K562 (cell line): ENCODE data around the gene PPP1CA. TPM values are rescaled to one million over a fixed set of nuclear protein-coding genes. Genes with fewer than 3 reads are reported as not detected.

Source experiments
- ATAC-seq: fragments of 200-7000 bp; cut with Tn5 transposase; 3 replicates; pipeline ENCODE4 v1.9.1; 2020; ENCODE audit warnings: moderate library complexity
- BruUV-seq: library from RNA; stranded (reverse); fragments of 400-500 nt; replicated peaks from 2 replicates; lab custom pipeline; 2021; lab: Mats Ljungman, UMichigan
- CTCF ChIA-PET: fragments of 300-600 bp; formaldehyde crosslinking; extraction: SDS; loops from one replicate; lab custom pipeline; 2021; ENCODE audit warnings: low intra/inter-chr PET ratio; lab: Yijun Ruan, JAX
- POLR2A ChIA-PET: fragments of 300-600, 350-650 bp; sonication (Branson Sonifier 250); formaldehyde crosslinking; extraction: SDS; loops from one replicate; lab custom pipeline; 2021; ENCODE audit warnings: antibody characterized with exemption, inconsistent platforms; lab: Yijun Ruan, JAX
- DNase-seq, 4 experiments: peaks; one replicate each; pipeline versions ENCODE4 v3.0.0 to v3.0.0-alpha.2; 2011 to 2018; ENCODE audit warnings: low spot score in 3 of 4, mixed read lengths in 3 of 4; ENCODE audit errors: extremely low read depth in 1 of 4
- FAIRE-seq: peaks from 2 replicates; lab custom pipeline; 2011; peaks lifted over from hg19 to GRCh38; lab: Jason Lieb, UNC
- H2AFZ ChIP-seq: 2 replicates; pipeline ENCODE4 v1.6.0; 2011; ENCODE audit warnings: low read depth, low read length, control low read depth, inconsistent platforms
- H3K27ac ChIP-seq: fragments of 200-600 bp; 3 replicates; pipeline ENCODE4 v1.8.0; 2011; ENCODE audit warnings: low read depth, mild to moderate bottlenecking, control low read depth, inconsistent platforms, low read length, moderate library complexity, mixed read lengths; ENCODE audit errors: extremely low read depth
- H3K27me3 ChIP-seq, 2 experiments: fragments of 300-600 bp in 1 of 2; 2 replicates in 1 of 2; 3 replicates in 1 of 2; pipeline versions ENCODE4 v1.6.0 to v1.8.0; 2011; ENCODE audit warnings: inconsistent platforms in 2 of 2, low read length in 2 of 2, mild to moderate bottlenecking in 1 of 2, mixed read lengths in 1 of 2, moderate library complexity in 1 of 2; ENCODE audit not compliant: control insufficient read depth in 2 of 2, insufficient read depth in 2 of 2
- H3K36me3 ChIP-seq: fragments of 300-600 bp; 3 replicates; pipeline ENCODE4 v1.8.0; 2011; ENCODE audit warnings: mild to moderate bottlenecking, low read length, inconsistent platforms; ENCODE audit not compliant: control insufficient read depth, insufficient read depth
- H3K4me1 ChIP-seq, 2 experiments: fragments of 200-600 bp in 1 of 2; replicated peaks in 1 of 2; 2 replicates in 1 of 2; 3 replicates in 1 of 2; pipeline versions ENCODE4 v1.5.1 to v1.8.0; 2011; ENCODE audit warnings: inconsistent platforms in 2 of 2, low read length in 2 of 2, mild to moderate bottlenecking in 1 of 2, mixed read lengths in 1 of 2, moderate library complexity in 1 of 2; ENCODE audit not compliant: control insufficient read depth in 2 of 2, insufficient read depth in 2 of 2
- H3K4me2 ChIP-seq: 2 replicates; pipeline ENCODE4 v1.6.1; 2011; ENCODE audit warnings: low read length, control low read depth, inconsistent platforms, mixed read lengths; ENCODE audit not compliant: insufficient read depth
- H3K4me3 ChIP-seq: fragments of 200-600 bp; sonication (generic), shearing (Covaris generic); 2 replicates; pipeline ENCODE4 v1.5.1; 2016; ENCODE audit warnings: control low read depth, inconsistent platforms
- H3K79me2 ChIP-seq: fragments of 200-600 bp; 3 replicates; pipeline ENCODE4 v1.8.0; 2011; ENCODE audit warnings: low read length, inconsistent platforms; ENCODE audit not compliant: control insufficient read depth, insufficient read depth
- H3K9ac ChIP-seq, 2 experiments: 2 replicates each; pipeline versions ENCODE4 v1.6.0 to v1.6.1; 2011; ENCODE audit warnings: low read depth in 2 of 2, low read length in 2 of 2, control low read depth in 1 of 2, inconsistent platforms in 1 of 2, mild to moderate bottlenecking in 1 of 2, mixed read lengths in 1 of 2; ENCODE audit not compliant: insufficient read depth in 1 of 2
- H3K9me1 ChIP-seq: one replicate; pipeline ENCODE4 v1.6.0; 2011; ENCODE audit warnings: inconsistent platforms, mild to moderate bottlenecking, low read length, moderate library complexity; ENCODE audit not compliant: control insufficient read depth, insufficient read depth
- H3K9me3 ChIP-seq: replicated peaks from 2 replicates; pipeline ENCODE4 v1.5.1; 2011; ENCODE audit warnings: low read depth, low read length, inconsistent platforms; ENCODE audit not compliant: control insufficient read depth, insufficient read depth
- H4K20me1 ChIP-seq: replicated peaks from 2 replicates; pipeline ENCODE4 v1.6.1; 2011; ENCODE audit warnings: low read length, inconsistent platforms, mixed read lengths; ENCODE audit not compliant: control insufficient read depth, insufficient read depth
- ELF2 ChIP-seq: fragments of 250-450 bp; sonication (Bioruptor Pico); IDR thresholded peaks from 2 replicates; pipeline ENCODE4 v1.5.0; 2021; ENCODE audit warnings: mild to moderate bottlenecking
- GATAD2B ChIP-seq: fragments of 450-650 bp; IDR thresholded peaks from 2 replicates; pipeline ENCODE4 v1.6.1; 2017; ENCODE audit warnings: mild to moderate bottlenecking, borderline replicate concordance
- POLR2A ChIP-seq: fragments of 450-650 bp; conservative IDR thresholded peaks from 2 replicates; pipeline ENCODE4 v1.6.1; 2016
- POLR2AphosphoS5 ChIP-seq: IDR thresholded peaks from 2 replicates; pipeline ENCODE4 v1.6.1; 2011; ENCODE audit warnings: mild to moderate bottlenecking, low read depth, low read length, moderate library complexity; ENCODE audit not compliant: control insufficient read depth, insufficient read depth
- POLR2G ChIP-seq: fragments of 200-400 bp; formaldehyde crosslinking; IDR thresholded peaks from 2 replicates; pipeline ENCODE4 v1.6.1; 2017; ENCODE audit warnings: low read depth, mild to moderate bottlenecking, antibody characterized with exemption, low read length, moderate library complexity
- ZBTB33 ChIP-seq: sonication (generic); formaldehyde crosslinking; IDR thresholded peaks from 2 replicates; pipeline ENCODE4 v1.8.1; 2023; ENCODE audit warnings: mild to moderate bottlenecking, missing genetic modification reagents
- WGBS: fragments of 100-300 bp; shearing (Covaris generic); methylation state at CpG from one replicate; pipeline ENCODE4 v1.1.6; 2016; ENCODE audit warnings: low coverage, mixed read lengths; ENCODE audit not compliant: insufficient coverage; ENCODE audit errors: missing lambda C conversion rate; 5-methylcytosine and 5-hydroxymethylcytosine counted together
- in situ Hi-C: fragments of 300-500 bp; cut with MboI; formaldehyde crosslinking; loops from 4 replicates; pipeline ENCODE4 v1.15.0; 2018; ENCODE audit warnings: inconsistent platforms, mixed read lengths
- intact Hi-C: fragments of 100-400 bp; cut with micrococcal nuclease; formaldehyde crosslinking; loops from 2 replicates; pipeline ENCODE4 v1.14.2; 2022
- polyA plus RNA-seq, 8 experiments: library from polyadenylated mRNA; depleted of rRNA in 4 of 8; stranded (reverse) in 5 of 8; unstranded in 3 of 8; fragments of >200 nt; fragmentation: Nextera tagmentation in 2 of 8; fragmentation: Illumina TruSeq in 1 of 8; extraction: Ambion mirVana in 2 of 8; extraction: Trizol in 1 of 8; gene quantifications; 2 replicates each; pipeline versions ENCODE4 v1.2.1 to v1.2.3, GENCODE V29; 2011 to 2014; ENCODE audit warnings: inconsistent platforms in 1 of 8, missing spikeins in 1 of 8
- total RNA-seq, 7 experiments: library from RNA; depleted of rRNA in 6 of 7; stranded (reverse); fragments of >200 nt in 6 of 7; fragmentation: Illumina TruSeq in 2 of 7; extraction: Trizol in 2 of 7; gene quantifications; 2 replicates each; pipeline versions ENCODE4 v1.2.1 to v1.2.3, GENCODE V29; 2011 to 2021; ENCODE audit warnings: low replicate concordance in 1 of 7

PPP1CA gene
- total and polyA plus RNA-seq, 9 of the 15 experiments (the other 6 are each of a cell fraction or from before 2014, with no cell fraction given) = 18.2 to 242 (median 188) TPM

DNA sequence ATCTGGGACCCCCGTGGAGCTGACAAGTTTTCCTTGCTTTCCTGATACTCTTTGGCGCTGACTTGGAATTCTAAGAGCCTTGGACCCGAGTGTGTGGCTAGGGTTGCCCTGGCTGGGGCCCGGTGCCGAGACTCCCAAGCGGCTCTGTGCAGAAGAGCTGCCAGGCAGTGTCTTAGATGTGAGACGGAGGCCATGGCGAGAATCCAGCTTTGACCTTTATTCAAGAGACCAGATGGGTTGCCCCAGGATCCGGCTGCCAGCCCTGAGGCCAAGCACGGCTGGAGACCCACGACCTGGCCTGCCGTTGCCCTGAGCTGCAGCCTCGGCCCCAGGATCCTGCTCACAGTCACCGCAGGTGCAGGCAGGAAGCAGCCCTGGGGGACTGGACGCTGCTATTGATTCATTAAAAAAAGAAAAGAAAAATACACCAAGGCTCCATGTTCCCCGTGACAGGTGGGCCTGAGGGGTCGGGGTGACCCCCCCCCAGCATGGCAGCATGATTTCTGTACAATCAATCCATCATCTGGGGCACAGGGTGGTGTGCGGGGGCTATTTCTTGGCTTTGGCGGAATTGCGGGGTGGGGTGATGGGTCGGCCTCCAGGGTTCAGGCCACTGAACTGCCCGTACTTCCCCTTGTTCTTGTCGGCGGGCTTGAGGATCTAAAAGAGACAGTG lies 3.5 kb downstream of the PPP1CA start:
- ChIA-PET CTCF (interaction anchor here (0.6 kb wide), 1 partner anchor 9 kb away, joined by 3 read pairs; no protein-coding TSS in a partner anchor), POLR2A (interaction anchor here (0.5 to 1.3 kb wide), 7 partner anchors 8 to 1898 kb away, joined by 3 to 5 read pairs (median 3); no protein-coding TSS in a partner anchor)
- 90% methylated on average over 22 of the region's 24 CpGs for WGBS
- TSS peak; percentile 52 for BruUV-seq
- FAIRE-seq = no peak
- intact Hi-C loops = no loop called here
- Histone ChIP-seq H2AFZ (no peak overlapping the region), H3K9me1 (no peaks in the 10 kb centered on the region), H3K27me3 (no peaks in the 10 kb centered on the region), H3K4me1 (peaks cover 26 to 78% of the 10 kb centered on the region in 2 experiments), H3K27ac (peak overlapping the region; percentile 43; the same call in 2 of the 3 replicates), H3K36me3 (peaks cover 69% of the 10 kb centered on the region), H3K4me2 (no peak overlapping the region), H3K9ac (peak overlapping the region; percentile 12 to 15; a peak in 3 of 4 replicates), H3K79me2 (peaks cover 23% of the 10 kb centered on the region), H3K9me3 (no peaks in the 10 kb centered on the region), H4K20me1 (0 out of 2 replicates have a peak, but pooled peaks cover 4% of the 10 kb centered on the region), H3K4me3 (no peak overlapping the region)
- no peak for DNase-seq
- in situ Hi-C loops = no loop called here
- TF ChIP-seq POLR2AphosphoS5 (peak; percentile 21; the same call in 1 of the 2 replicates), ELF2 (CRISPR knock-in tag) (no peak), POLR2G (peak; percentile 13), POLR2A (peak; percentile 8; the same call in 1 of the 2 replicates), GATAD2B (no peak), ZBTB33 (peak; percentile 20; the same call in 1 of the 2 replicates)
- ATAC-seq = no peak
